Neuronal stem cell (in vitro differentiated cells): ENCODE measurements around the gene TRPM3.

Experiments
- DNase-seq: peaks from one replicate; pipeline ENCODE4 v3.0.0-alpha.2; 2013; ENCODE audit warnings: low spot score
- H2AFZ ChIP-seq: one replicate; pipeline ENCODE4 v1.6.1; 2013; ENCODE audit warnings: mild to moderate bottlenecking, low read length, inconsistent platforms
- H2AK5ac ChIP-seq: 2 replicates; pipeline ENCODE4 v1.6.1; 2013; ENCODE audit warnings: low read depth, mild to moderate bottlenecking, inconsistent platforms, low read length, moderate library complexity, mixed read lengths
- H2BK120ac ChIP-seq: 2 replicates; pipeline ENCODE4 v1.6.1; 2013; ENCODE audit warnings: low read depth, mild to moderate bottlenecking, inconsistent platforms, low read length, moderate library complexity, mixed read lengths
- H2BK12ac ChIP-seq: one replicate; pipeline ENCODE4 v1.6.1; 2013; ENCODE audit warnings: low read length, inconsistent platforms
- H2BK15ac ChIP-seq: 2 replicates; pipeline ENCODE4 v1.6.1; 2013; ENCODE audit warnings: mild to moderate bottlenecking, low read length, inconsistent platforms, mixed read lengths
- H2BK5ac ChIP-seq: one replicate; pipeline ENCODE4 v1.6.1; 2013; ENCODE audit warnings: inconsistent platforms, mild to moderate bottlenecking, low read length, moderate library complexity
- H3K14ac ChIP-seq: one replicate; pipeline ENCODE4 v1.6.1; 2013; ENCODE audit warnings: low read length, inconsistent platforms
- H3K18ac ChIP-seq: 2 replicates; pipeline ENCODE4 v1.6.1; 2013; ENCODE audit warnings: low read length, inconsistent platforms
- H3K23ac ChIP-seq: 2 replicates; pipeline ENCODE4 v1.6.1; 2013; ENCODE audit warnings: low read depth, mild to moderate bottlenecking, mixed read lengths, low read length, inconsistent platforms; ENCODE audit not compliant: poor library complexity
- H3K27ac ChIP-seq: replicated peaks from 3 replicates; pipeline ENCODE4 v1.5.1; 2013; ENCODE audit warnings: low read length, inconsistent platforms
- H3K27me3 ChIP-seq, 3 experiments: 2 replicates each; pipeline ENCODE4 v1.6.1; 2013; ENCODE audit warnings: low read length in 3 of 3, mild to moderate bottlenecking in 2 of 3, inconsistent platforms in 1 of 3, low read depth in 1 of 3, mixed read lengths in 1 of 3, moderate library complexity in 1 of 3; ENCODE audit not compliant: control insufficient read depth in 3 of 3, insufficient read depth in 3 of 3
- H3K36me3 ChIP-seq, 2 donors: replicated peaks in 1 of 2; 2 replicates each; pipeline ENCODE4 v1.6.1; 2013; ENCODE audit warnings: low read length in 2 of 2; ENCODE audit not compliant: control insufficient read depth in 2 of 2, insufficient read depth in 2 of 2
- H3K4ac ChIP-seq: 2 replicates; pipeline ENCODE4 v1.6.1; 2013; ENCODE audit warnings: inconsistent platforms, mild to moderate bottlenecking, low read length, moderate library complexity
- H3K4me1 ChIP-seq, 2 donors: 1 replicate in 1 of 2; 2 replicates in 1 of 2; pipeline ENCODE4 v1.6.1; 2013; ENCODE audit warnings: low read length in 2 of 2, low read depth in 1 of 2; ENCODE audit not compliant: control insufficient read depth in 2 of 2, insufficient read depth in 1 of 2
- H3K4me2 ChIP-seq: one replicate; pipeline ENCODE4 v1.6.1; 2013; ENCODE audit warnings: mild to moderate bottlenecking, low read length, inconsistent platforms; ENCODE audit not compliant: insufficient read depth, poor library complexity, severe bottlenecking
- H3K4me3 ChIP-seq, 2 donors: 2 replicates each; pipeline ENCODE4 v1.5.1; 2013; ENCODE audit warnings: low read length in 2 of 2, mild to moderate bottlenecking in 2 of 2, inconsistent platforms in 1 of 2, moderate library complexity in 1 of 2
- H3K79me1 ChIP-seq: one replicate; pipeline ENCODE4 v1.6.1; 2013; ENCODE audit warnings: low read depth, mild to moderate bottlenecking, inconsistent platforms, low read length, moderate library complexity
- H3K9ac ChIP-seq: one replicate; pipeline ENCODE4 v1.6.1; 2013; ENCODE audit warnings: mild to moderate bottlenecking, low read depth, low read length, inconsistent platforms; ENCODE audit not compliant: poor library complexity
- H3K9me3 ChIP-seq, 2 donors: replicated peaks in 1 of 2; 2 replicates each; pipeline versions ENCODE3 to v1.6.1; 2013; ENCODE audit warnings: low read length in 2 of 2, mild to moderate bottlenecking in 2 of 2, inconsistent platforms in 1 of 2, low read depth in 1 of 2, mixed read lengths in 1 of 2, moderate library complexity in 1 of 2; ENCODE audit not compliant: control insufficient read depth in 2 of 2, insufficient read depth in 1 of 2
- H4K8ac ChIP-seq: one replicate; pipeline ENCODE4 v1.6.1; 2013; ENCODE audit warnings: low read depth, mild to moderate bottlenecking, inconsistent platforms, low read length, moderate library complexity
- H4K91ac ChIP-seq: one replicate; pipeline ENCODE4 v1.6.1; 2013; ENCODE audit warnings: low read length, low read depth, mild to moderate bottlenecking, inconsistent platforms; ENCODE audit not compliant: poor library complexity
- WGBS, 2 donors: extraction: QIAGEN DNeasy Blood & Tissue Kit; methylation state at CpG; one replicate each; pipeline ENCODE4 v1.1.7; 2013; ENCODE audit warnings: missing lambda C conversion rate in 2 of 2, mixed read lengths in 1 of 2; ENCODE audit not compliant: insufficient read length in 2 of 2, insufficient replicate concordance in 1 of 2; ENCODE audit errors: extremely low coverage in 2 of 2; 5-methylcytosine and 5-hydroxymethylcytosine counted together

TRPM3 gene

GRCh38 chr9:70504834-70505233 lies 616.6 kb downstream of the TRPM3 start:
- Histone ChIP-seq H3K79me1 (no peaks in the 10 kb centered on the region), H3K23ac (no peak overlapping the region), H2BK15ac (no peak overlapping the region), H3K4me3 (no peak overlapping the region), H2BK5ac (no peak overlapping the region), H3K4me2 (no peak overlapping the region), H4K91ac (no peak overlapping the region), H2AK5ac (no peak overlapping the region), H3K18ac (no peak overlapping the region), H3K27me3 (no peaks in the 10 kb centered on the region), H3K4me1 (no peaks in the 10 kb centered on the region), H2BK120ac (no peak overlapping the region), H2AFZ (no peak overlapping the region), H3K36me3 (no peaks in the 10 kb centered on the region), H2BK12ac (no peak overlapping the region), H4K8ac (no peak overlapping the region), H3K9me3 (no peaks in the 10 kb centered on the region), H3K14ac (no peak overlapping the region), H3K4ac (no peak overlapping the region), H3K27ac (no peak overlapping the region), H3K9ac (no peak overlapping the region)
- WGBS, 2 donors = no CpG with 5 or more reads among the region's 4 CpGs
- no peak for DNase-seq

DNA sequence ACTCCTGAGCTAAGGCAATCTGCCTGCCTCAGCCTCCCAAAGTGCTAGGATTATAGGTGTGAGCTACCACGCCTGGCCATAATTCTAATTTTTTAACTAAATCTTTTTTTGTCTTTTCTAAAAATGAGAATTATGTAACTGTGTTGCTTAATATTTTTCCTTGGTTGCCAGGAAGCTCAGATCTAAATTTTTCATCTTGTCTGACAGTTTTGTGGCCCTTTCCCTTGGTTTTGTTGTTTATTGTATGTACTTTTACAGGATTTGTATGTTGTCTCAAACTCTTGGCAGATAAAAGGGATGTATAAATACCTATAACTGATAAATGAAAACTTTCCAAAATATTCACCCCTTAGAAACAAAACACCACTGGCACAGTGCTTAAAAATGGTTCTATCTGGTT lies 618.7 kb downstream of the TRPM3 start:
- no peaks in the 10 kb centered on the region for H3K4me1 ChIP-seq
- no peak overlapping the region for H3K23ac ChIP-seq
- H3K27ac ChIP-seq = no peak overlapping the region
- H3K4me3 ChIP-seq = no peak overlapping the region
- no peak overlapping the region for H3K9ac ChIP-seq
- no peaks in the 10 kb centered on the region for H3K9me3 ChIP-seq
- H3K79me1 ChIP-seq = no peaks in the 10 kb centered on the region
- no peaks in the 10 kb centered on the region for H3K36me3 ChIP-seq
- no peak overlapping the region for H2BK5ac ChIP-seq
- H2AK5ac ChIP-seq = no peak overlapping the region
- no CpG with 5 or more reads among the region's 1 CpG for WGBS, 2 donors
- H3K27me3 ChIP-seq = no peaks in the 10 kb centered on the region
- no peak for DNase-seq
- no peak overlapping the region for H2BK15ac ChIP-seq
- no peak overlapping the region for H2BK120ac ChIP-seq
- no peak overlapping the region for H3K14ac ChIP-seq
- no peak overlapping the region for H4K91ac ChIP-seq
- H3K4me2 ChIP-seq = no peak overlapping the region
- H2BK12ac ChIP-seq = no peak overlapping the region
- no peak overlapping the region for H3K18ac ChIP-seq
- no peak overlapping the region for H2AFZ ChIP-seq
- H4K8ac ChIP-seq = no peak overlapping the region
- no peak overlapping the region for H3K4ac ChIP-seq

DNA sequence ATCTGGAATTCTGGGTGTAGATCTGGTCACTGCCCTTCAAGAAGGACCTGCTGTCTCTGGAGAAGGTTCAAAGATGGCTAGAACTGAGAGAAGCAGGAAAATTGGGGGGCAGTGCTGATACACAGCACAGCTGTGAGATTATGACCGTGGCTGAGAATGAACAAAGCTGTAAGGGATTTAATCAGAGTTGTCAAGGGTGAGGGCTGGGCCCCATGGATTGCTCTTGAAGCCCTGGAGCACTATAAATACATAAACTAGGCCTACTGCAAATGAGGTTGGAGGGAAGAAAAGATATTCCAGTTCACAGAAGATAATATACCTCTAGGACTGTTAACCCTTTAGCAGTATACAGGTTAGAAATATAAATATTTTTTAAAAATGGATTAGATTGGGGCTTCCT lies 620.6 kb downstream of the TRPM3 start:
- Histone ChIP-seq H3K9me3 (no peaks in the 10 kb centered on the region), H3K14ac (no peak overlapping the region), H2BK5ac (no peak overlapping the region), H3K18ac (no peak overlapping the region), H3K4me1 (no peaks in the 10 kb centered on the region), H3K27ac (no peak overlapping the region), H3K36me3 (no peaks in the 10 kb centered on the region), H4K8ac (no peak overlapping the region), H2AFZ (no peak overlapping the region), H3K4ac (no peak overlapping the region), H3K79me1 (no peaks in the 10 kb centered on the region), H4K91ac (no peak overlapping the region), H2AK5ac (no peak overlapping the region), H2BK120ac (no peak overlapping the region), H3K9ac (no peak overlapping the region), H3K27me3 (no peaks in the 10 kb centered on the region), H2BK15ac (no peak overlapping the region), H2BK12ac (no peak overlapping the region), H3K4me2 (no peak overlapping the region), H3K4me3 (no peak overlapping the region), H3K23ac (no peak overlapping the region)
- DNase-seq = no peak
- WGBS, 2 donors = no CpG with 5 or more reads among the region's 1 CpG

GRCh38 chr9:70499621-70500020 lies 621.8 kb downstream of the TRPM3 start:
- Histone ChIP-seq H3K4ac (no peak overlapping the region), H2BK5ac (no peak overlapping the region), H3K23ac (no peak overlapping the region), H3K4me3 (no peak overlapping the region), H3K27me3 (no peaks in the 10 kb centered on the region), H3K9me3 (peaks cover 0 to 2% of the 10 kb centered on the region in 2 donors), H2BK15ac (no peak overlapping the region), H2AK5ac (no peak overlapping the region), H3K36me3 (no peaks in the 10 kb centered on the region), H3K18ac (no peak overlapping the region), H4K91ac (no peak overlapping the region), H3K79me1 (no peaks in the 10 kb centered on the region), H2BK12ac (no peak overlapping the region), H3K4me2 (no peak overlapping the region), H3K27ac (no peak overlapping the region), H2AFZ (no peak overlapping the region), H3K4me1 (no peaks in the 10 kb centered on the region), H3K14ac (no peak overlapping the region), H4K8ac (no peak overlapping the region), H3K9ac (no peak overlapping the region), H2BK120ac (no peak overlapping the region)
- WGBS, 2 donors = no CpG with 5 or more reads among the region's 1 CpG
- DNase-seq = no peak
